ENCODE data around the gene GPR65.

GPR65 gene

GRCh38 chr14:88043529-88044443 lies 38.9 kb downstream of the GPR65 start:
- no peak for DNase-seq

GRCh38 chr14:88044444-88044758 lies 39.5 kb downstream of the GPR65 start:
- DNase-seq = no peak

DNA sequence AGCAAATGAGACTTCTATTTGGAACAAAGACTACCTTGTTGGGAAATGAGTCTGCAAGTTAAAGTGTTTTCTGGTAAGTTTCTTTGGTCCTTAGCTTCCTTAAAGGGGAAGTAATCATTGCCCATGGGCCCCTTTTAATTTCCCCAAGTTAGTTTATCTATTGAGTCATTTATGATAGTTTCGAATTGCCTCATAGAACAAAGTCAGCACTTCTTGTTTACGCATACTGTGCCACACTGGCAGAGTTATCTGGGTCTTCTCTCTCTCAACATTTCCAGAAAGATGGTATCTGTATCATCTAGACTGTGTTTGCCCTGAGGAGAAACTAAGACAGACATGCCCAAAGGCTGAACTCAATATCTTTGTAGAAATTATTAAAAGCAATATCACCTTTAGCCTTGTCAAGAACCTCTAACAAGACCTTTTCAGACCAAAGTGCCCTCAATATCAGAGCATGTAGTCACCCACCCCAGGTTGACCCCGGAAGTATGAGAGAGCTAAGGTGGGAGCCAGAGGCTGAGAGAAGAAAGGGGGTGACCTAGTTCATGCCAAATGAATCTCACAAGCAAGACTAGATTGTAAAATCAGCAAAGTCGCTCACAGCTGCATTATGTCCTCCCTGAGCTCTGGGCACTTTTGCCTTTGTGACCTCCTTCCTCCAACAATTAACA lies 40.0 kb downstream of the GPR65 start:
- DNase-seq = no peak

DNA sequence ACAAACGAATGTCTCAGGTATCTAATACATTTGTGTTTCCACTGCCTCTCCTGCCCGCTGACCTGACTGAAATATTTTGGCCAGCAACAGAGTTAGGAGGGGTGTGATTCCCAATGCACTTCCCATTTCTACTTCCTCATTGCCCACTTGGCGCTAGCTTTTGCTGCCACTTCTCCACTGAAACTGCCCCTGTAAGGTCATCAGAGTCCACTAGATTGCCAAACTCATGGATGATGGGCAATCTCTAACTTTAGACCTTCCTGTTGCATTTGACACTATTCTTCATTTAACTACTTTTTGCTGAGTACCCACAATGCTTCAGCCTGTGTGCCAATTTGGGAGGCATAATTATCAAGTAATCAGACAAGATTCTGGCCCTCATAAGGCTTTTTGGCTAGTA lies 40.8 kb downstream of the GPR65 start:
- DNase-seq = no peak

DNA sequence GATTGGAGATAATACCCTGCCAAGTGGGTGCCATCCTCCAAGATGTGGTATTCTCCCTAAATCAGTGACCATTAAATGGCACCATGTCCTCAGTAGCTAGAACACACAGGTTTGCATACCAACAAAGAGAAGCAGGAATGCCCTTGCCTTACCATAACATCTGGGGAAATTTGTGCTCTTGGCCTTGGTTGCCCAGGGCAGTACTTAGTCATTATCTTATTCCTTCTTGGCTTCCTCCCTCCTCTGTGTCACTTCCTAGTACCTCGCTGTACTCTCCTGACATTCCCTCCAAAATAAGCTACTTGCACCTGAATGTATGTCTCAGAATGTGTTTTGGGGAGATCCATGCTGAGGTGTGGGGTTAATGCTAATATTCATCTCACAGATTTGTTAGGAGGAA lies 43.4 kb downstream of the GPR65 start:
- DNase-seq = no peak

- no peak for DNase-seq
Observed at GRCh38 chr14:88049266-88049665, 44.3 kb downstream of the GPR65 start.

GRCh38 chr14:88049936-88050335 lies 45.0 kb downstream of the GPR65 start:
- no peak for DNase-seq

GRCh38 chr14:88060576-88060975 lies 55.6 kb downstream of the GPR65 start:
- no peak for DNase-seq

- no peak for DNase-seq
Observed at GRCh38 chr14:88063811-88064210, 58.9 kb downstream of the GPR65 start.

Measured in COR-L47 (cell line).